GM19463 (cell line): ENCODE data around the gene ASPG.

ENCODE experiments used
- ATAC-seq: cut with Tn5 transposase; IDR thresholded peaks from one replicate; pipeline ENCODE4 v1.9.1; 2021; ENCODE audit warnings: mild to moderate bottlenecking, moderate library complexity; ENCODE audit not compliant: unreplicated experiment

The ASPG gene

GRCh38 chr14:104134061-104134965, 48.8 kb downstream of the ASPG start:
- no peak for ATAC-seq

- no peak for ATAC-seq
Measured at GRCh38 chr14:104135121-104135903, 49.8 kb downstream of the ASPG start.

- no peak for ATAC-seq
Measured at GRCh38 chr14:104135904-104136471, 50.5 kb downstream of the ASPG start.

GRCh38 chr14:104136472-104137296, 51.2 kb downstream of the ASPG start:
- ATAC-seq: no peak

DNA sequence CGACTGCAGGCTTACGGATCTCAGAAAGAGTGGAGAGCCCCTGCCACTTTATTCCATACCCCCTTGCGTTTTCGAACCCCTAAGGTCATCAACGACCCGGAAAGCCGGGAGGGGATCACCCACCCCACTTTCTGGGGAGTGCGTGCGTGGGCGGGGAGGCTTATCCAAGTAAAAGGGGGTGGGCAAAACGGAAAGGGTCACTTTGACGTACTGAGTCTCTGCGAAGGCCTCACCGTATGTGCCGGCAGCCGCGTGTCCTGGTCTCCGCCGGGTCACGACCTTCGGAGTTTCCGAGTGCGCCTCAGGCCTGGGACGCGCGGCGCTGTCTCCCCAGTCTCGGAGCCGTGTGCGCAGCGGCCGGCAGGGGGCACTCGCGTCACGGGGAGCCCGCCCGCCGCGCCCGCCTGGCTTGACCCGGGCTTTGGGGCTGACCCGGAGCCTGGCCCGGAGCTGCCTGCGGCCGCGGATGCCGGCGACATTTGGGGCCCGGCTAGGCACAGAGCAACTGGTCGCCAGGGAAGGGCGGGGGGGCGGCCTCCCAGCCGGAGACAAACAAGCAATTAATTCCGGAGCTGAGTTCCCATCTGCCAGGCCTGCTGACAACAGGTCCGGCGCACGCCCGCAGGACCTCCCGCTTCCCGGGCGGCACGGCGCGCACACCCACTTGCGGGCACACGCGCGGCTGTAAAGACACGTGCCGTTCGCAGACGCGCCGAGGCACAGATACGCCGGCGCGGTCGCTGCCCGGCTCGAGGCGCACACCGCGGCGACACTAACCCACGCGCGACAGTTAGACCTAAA, 52.0 kb downstream of the ASPG start:
- ATAC-seq: no peak

GRCh38 chr14:104138098-104138717, 52.7 kb downstream of the ASPG start, which contains the start of gene KIF26A:
KIF26A (plus strand) TSS chr14:104138587; CDS start chr14:104138723, 136 bp downstream.
- no peak for ATAC-seq

- ATAC-seq: no peak
Measured at GRCh38 chr14:104138718-104139459, 53.4 kb downstream of the ASPG start.

DNA sequence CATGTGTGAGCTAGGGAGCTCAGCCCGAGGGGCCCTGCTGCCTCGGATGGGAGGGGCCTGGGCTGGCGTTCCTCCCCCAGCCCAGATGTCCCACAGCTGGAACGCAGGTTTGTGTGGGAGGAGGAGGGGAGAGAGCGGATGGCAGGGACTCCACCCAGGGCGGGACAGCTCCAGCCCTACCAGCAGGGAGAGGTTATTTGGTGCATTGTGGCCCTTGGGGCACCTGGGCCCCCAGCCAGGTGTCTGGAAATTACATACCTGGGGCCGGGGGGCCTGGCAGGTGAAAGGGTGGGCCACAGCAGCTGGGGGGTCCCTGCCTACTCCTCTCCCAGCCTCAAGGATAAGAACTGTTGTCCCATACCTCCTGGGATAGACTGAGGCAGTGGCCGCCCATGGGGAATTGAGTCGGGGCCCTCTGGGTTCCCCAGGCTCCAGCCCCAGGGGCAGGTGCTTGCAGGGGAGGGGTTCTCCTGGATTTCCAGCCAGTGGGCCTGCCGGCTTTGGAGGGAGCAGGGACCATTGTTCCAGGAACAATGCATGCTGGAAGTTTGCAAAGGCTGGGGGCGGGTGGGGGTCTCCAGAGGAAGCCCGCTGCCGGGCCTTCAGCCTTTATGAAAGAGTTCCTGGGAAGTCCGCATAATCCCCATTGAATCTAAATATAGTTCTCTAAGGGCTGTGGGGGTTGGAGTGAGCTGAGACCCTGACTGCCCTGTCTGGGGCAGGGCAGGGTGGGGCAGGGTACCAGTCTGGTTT, 54.1 kb downstream of the ASPG start:
- no peak for ATAC-seq

DNA sequence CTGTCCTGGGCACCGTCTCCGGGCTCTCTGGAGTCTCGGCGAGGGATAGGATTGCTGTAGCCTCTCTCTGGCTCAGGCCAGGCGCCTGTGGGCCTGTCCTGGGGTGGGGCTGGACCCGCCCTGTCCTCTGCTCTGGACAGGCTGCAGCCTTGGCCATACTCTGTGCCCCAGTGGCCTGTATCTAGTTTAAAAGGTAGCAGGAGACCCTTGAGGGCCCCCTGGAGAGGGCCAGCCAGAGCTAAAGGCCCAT, 54.6 kb downstream of the ASPG start:
- no peak for ATAC-seq

- ATAC-seq: no peak
Measured at GRCh38 chr14:104140463-104141331, 55.2 kb downstream of the ASPG start.

- ATAC-seq: no peak
Measured at GRCh38 chr14:104141621-104142091, 56.2 kb downstream of the ASPG start.

DNA sequence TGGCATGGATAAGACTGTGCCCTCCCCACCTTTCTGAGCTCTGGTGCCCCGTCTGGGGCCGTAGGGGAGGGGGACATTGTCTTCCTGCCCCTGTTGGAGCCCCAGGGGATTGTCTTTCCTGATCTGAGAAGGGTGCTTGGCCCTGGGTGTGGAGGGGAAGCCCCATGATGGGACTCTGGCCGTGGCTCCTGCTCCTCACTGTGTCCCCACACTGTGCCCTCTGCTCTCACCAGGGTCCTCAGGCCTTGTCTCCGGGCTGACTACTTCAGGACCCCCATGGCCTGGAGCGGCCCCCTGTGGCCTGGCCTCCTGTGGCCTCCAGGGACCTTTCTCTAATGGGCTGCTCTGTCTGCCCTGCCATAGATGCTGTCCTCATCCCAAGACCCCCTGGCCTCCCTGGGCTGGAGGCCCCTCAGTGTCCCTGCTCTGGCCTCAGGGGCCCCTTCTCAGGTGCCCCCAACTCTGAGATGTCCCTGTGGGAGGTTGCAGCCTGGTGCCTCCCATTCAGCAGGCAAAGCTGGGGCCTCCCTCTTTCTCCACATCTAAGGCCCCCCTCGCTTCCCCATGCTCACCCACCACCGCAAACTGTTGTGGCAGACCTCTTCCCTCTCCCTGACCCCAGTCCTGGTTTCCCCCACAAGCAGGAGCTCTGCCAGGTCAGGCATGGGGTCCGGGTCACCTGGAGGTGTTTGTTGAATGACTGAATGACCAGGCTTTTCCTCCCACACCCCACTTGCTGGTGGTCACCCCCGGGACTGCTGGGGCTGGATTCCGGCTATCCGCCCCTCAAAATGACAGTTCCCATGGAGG, 56.8 kb downstream of the ASPG start:
- ATAC-seq: no peak

- ATAC-seq: no peak
Measured at GRCh38 chr14:104142946-104143470, 57.5 kb downstream of the ASPG start.

- no peak for ATAC-seq
Measured at GRCh38 chr14:104143521-104144452, 58.3 kb downstream of the ASPG start.

DNA sequence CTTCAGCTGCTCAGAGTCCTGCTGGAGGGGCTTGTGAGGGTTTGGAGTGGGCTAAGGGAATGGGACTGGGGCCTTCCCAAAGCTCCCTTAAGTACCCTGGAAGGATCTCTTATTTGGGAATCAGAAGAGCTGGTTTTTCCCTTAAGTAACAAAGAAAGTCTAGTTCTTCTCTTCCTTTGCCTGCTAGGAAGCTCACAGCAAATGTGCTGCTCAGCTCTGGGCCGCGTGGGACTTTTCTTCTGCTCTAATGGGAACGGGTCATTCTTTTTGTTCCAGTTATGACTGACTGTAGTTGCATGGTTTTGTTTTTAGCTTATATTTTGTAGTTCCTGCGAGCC, 58.9 kb downstream of the ASPG start:
- ATAC-seq: no peak
